ENCODE results near the gene KCNJ10.

Gene KCNJ10

GRCh38 chr1:160005070-160005469 is 64.9 kb downstream of the KCNJ10 start:
- DNase-seq (ENCODE audit: low read depth): no peak
- no peak overlapping the region for H3K4me3 ChIP-seq (ENCODE audit: low read depth, low read length)
- no peak for TF ChIP-seq CTCF (IDR thresholded peaks at IDR 0.05; ENCODE audit: control insufficient read depth, extremely low read depth, insufficient read depth)

- DNase-seq (ENCODE audit: low read depth): no peak
- H3K4me3 ChIP-seq (ENCODE audit: low read depth, low read length): no peak overlapping the region
- TF ChIP-seq CTCF (IDR thresholded peaks at IDR 0.05; ENCODE audit: control insufficient read depth, extremely low read depth, insufficient read depth): no peak
Measured at GRCh38 chr1:160004425-160004824, 65.5 kb downstream of the KCNJ10 start.

DNA sequence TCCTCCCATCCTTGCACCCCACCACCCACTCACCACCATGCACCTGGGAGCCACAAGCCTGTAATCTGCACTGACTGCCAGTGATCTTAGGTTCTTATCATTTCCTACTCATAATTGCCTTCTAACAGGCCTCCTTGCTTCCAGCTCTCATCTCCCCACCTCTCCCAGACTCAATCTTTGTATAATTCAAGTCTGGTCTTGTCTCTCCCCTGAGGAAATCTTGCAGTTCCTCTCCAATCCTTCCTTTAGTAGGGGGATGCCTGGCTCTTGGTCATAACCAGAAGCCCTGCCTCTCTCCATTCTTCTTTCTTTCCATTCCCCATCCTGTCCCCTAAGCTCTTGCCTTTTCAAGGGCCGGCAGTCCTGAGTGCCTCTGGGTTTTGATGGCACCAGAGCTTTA is 66.0 kb downstream of the KCNJ10 start:
- TF ChIP-seq CTCF (IDR thresholded peaks at IDR 0.05; ENCODE audit: control insufficient read depth, extremely low read depth, insufficient read depth): no peak
- no peak for DNase-seq (ENCODE audit: low read depth)
- H3K4me3 ChIP-seq (ENCODE audit: low read depth, low read length): no peak overlapping the region

GRCh38 chr1:160001440-160001839 is 68.5 kb downstream of the KCNJ10 start:
- no peak for DNase-seq (ENCODE audit: low read depth)
- TF ChIP-seq CTCF (IDR thresholded peaks at IDR 0.05; ENCODE audit: control insufficient read depth, extremely low read depth, insufficient read depth): no peak
- no peak overlapping the region for H3K4me3 ChIP-seq (ENCODE audit: low read depth, low read length)

DNA sequence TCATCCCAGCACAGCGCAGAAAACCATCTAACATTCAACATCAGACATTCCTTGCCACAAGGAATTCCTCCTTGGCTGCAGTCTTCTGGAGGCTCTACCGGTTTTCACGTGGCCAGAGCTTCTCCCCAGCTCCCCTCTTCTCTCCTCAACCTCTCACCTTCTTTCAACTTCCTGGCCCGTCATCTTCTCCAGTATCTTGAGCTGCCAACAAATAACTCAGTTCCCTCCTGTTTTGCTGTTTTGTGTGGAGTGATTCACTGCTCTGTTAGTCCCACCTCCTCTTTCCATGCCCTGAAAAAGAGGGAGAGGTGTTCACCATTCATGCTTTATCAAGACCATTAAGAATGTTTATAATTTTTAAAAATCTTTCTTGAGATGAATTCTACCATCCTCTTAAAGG is 70.8 kb downstream of the KCNJ10 start:
- H3K4me3 ChIP-seq (ENCODE audit: low read depth, low read length): no peak overlapping the region
- DNase-seq (ENCODE audit: low read depth): no peak
- TF ChIP-seq CTCF (IDR thresholded peaks at IDR 0.05; ENCODE audit: control insufficient read depth, extremely low read depth, insufficient read depth): no peak

GRCh38 chr1:159996653-159997052 is 73.3 kb downstream of the KCNJ10 start:
- no peak for DNase-seq (ENCODE audit: low read depth)
- no peak for TF ChIP-seq CTCF (IDR thresholded peaks at IDR 0.05; ENCODE audit: control insufficient read depth, extremely low read depth, insufficient read depth)
- no peak overlapping the region for H3K4me3 ChIP-seq (ENCODE audit: low read depth, low read length)

- H3K4me3 ChIP-seq (ENCODE audit: low read depth, low read length): no peak overlapping the region
- TF ChIP-seq CTCF (IDR thresholded peaks at IDR 0.05; ENCODE audit: control insufficient read depth, extremely low read depth, insufficient read depth): no peak
- no peak for DNase-seq (ENCODE audit: low read depth)
Measured at GRCh38 chr1:159994896-159995295, 75.1 kb downstream of the KCNJ10 start.

All from LNCaP clone FGC (cell line).